Skeletal muscle tissue (tissue), 4 donors: Measurements from ENCODE around the gene MAP2K5. TPM values are rescaled to one million over a fixed set of nuclear protein-coding genes. Genes with fewer than 3 reads are reported as not detected.
"Not testable (repeated sequence)": the region's sequence is repeated elsewhere in the genome, so short reads cannot be mapped to it uniquely, and the experiment has no call there.

Experiments
- H3K27ac ChIP-seq: one replicate; pipeline ENCODE4 v1.7.0; 2013; ENCODE audit warnings: mild to moderate bottlenecking, low read depth, low read length, inconsistent platforms
- H3K27me3 ChIP-seq, 3 donors: one replicate each; pipeline ENCODE4 v1.7.0; 2013; ENCODE audit warnings: low read length in 3 of 3; ENCODE audit not compliant: control insufficient read depth in 3 of 3, insufficient read depth in 3 of 3
- H3K36me3 ChIP-seq, 3 donors: one replicate each; pipeline ENCODE4 v1.7.0; 2013; ENCODE audit warnings: low read length in 3 of 3; ENCODE audit not compliant: control insufficient read depth in 3 of 3, insufficient read depth in 3 of 3
- H3K4me1 ChIP-seq, 3 donors: one replicate each; pipeline ENCODE4 v1.7.0; 2013; ENCODE audit warnings: low read length in 3 of 3, mild to moderate bottlenecking in 3 of 3; ENCODE audit not compliant: control insufficient read depth in 3 of 3, insufficient read depth in 3 of 3
- H3K4me3 ChIP-seq, 3 donors: one replicate each; pipeline ENCODE4 v1.7.0; 2013; ENCODE audit warnings: low read length in 3 of 3
- H3K9ac ChIP-seq, 3 donors: one replicate each; pipeline ENCODE4 v1.7.0; 2013; ENCODE audit warnings: low read length in 3 of 3, mild to moderate bottlenecking in 3 of 3, moderate library complexity in 2 of 3, low read depth in 1 of 3
- H3K9me3 ChIP-seq, 3 donors: one replicate each; pipeline ENCODE4 v1.7.0; 2013; ENCODE audit warnings: low read length in 3 of 3; ENCODE audit not compliant: control insufficient read depth in 3 of 3
- total RNA-seq: library from RNA; depleted of rRNA; stranded (reverse); fragments of >200 nt; gene quantifications from one replicate; pipeline ENCODE4 v1.2.3, GENCODE V29; 2014
- donor health status: Osteomylitis.

The MAP2K5 gene
- total RNA-seq, 1 donor from 2014 or later: 19.3 TPM

DNA sequence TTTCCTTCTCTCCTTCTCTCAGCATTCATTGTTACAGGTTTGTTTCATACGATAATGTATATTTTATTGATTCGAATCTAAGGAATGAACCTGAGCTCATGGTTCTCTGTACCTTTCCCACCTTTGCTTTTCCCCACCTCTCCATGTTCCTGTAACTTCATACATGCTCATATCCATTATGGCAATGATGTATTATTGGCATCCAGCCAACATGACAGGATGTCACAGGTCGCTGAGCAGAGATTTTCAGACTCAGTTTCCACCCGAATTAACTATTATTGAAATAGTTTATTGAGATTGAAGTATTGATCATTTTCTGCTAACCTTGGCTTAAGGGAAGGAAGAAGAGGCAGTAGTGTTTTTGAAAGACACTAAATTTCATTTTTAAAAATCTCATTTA, 64.8 kb downstream of the MAP2K5 start:
- no peak overlapping the region for H3K9ac ChIP-seq
- H3K4me3 ChIP-seq: no peak overlapping the region
- H3K36me3 ChIP-seq: peaks cover 0 to 5% (median 0%) of the 10 kb centered on the region in 3 donors
- H3K4me1 ChIP-seq: no peaks in the 10 kb centered on the region
- H3K27ac ChIP-seq: no peak overlapping the region
- H3K9me3 ChIP-seq: no peaks in the 10 kb centered on the region
- H3K27me3 ChIP-seq: no peaks in the 10 kb centered on the region

DNA sequence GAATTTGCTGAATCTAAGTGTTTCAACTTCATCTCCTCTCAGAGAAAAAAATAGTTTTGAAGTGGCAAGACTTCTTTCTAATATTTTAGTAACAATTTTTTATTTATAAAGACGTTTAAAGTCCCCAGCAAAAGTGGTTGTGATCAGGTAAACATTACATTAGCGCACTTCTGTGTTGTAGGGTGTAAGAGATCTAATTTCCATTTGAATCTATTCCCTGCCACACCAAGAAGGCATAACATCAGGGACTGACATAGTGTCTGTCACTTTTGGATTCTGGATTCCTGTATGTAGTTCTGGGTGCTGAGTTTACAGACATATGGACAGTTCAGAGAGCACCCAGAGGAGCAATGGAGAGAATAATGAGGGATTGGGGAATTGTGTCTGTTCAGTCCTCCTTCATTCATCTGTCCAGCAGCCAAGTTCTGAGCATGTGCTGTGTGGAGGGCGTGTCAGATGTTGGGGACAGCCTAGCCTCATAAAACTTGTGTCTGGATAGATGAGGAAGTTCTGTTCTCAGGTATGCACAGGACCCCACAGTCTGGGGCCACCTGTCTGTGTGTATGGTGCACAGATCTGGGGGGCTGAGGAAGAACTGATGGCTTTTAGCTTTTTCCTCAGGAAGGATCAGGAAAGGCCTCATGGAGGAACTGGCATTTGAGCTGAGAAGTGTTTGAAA, 65.6 kb downstream of the MAP2K5 start:
- Histone ChIP-seq H3K36me3 (peaks cover 0 to 5% (median 0%) of the 10 kb centered on the region in 3 donors), H3K9me3 (no peaks in the 10 kb centered on the region), H3K27ac (no peak overlapping the region), H3K4me1 (no peaks in the 10 kb centered on the region), H3K4me3 (no peak overlapping the region), H3K27me3 (no peaks in the 10 kb centered on the region), H3K9ac (no peak overlapping the region)

DNA sequence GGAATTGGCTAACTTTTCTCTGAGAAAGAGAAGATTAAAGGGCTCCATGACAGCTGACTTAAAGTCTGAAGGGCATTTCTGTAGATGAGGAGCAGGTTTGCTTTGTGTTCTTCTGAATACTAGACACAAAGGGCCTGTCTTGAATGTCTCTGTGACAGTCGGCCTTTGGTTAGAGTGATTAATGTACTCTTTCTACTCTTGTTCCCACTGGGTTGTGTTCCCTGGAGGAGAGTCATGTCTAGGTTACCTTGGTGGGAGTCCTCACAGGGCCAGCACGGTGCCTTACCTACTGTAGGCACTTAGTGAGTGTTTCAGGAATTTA, 66.1 kb downstream of the MAP2K5 start:
- H3K9ac ChIP-seq: no peak overlapping the region
- H3K27ac ChIP-seq: no peak overlapping the region
- no peak overlapping the region for H3K4me3 ChIP-seq
- no peaks in the 10 kb centered on the region for H3K27me3 ChIP-seq
- H3K9me3 ChIP-seq: no peaks in the 10 kb centered on the region
- H3K4me1 ChIP-seq: no peaks in the 10 kb centered on the region
- peaks cover 0 to 5% (median 0%) of the 10 kb centered on the region in 3 donors for H3K36me3 ChIP-seq

DNA sequence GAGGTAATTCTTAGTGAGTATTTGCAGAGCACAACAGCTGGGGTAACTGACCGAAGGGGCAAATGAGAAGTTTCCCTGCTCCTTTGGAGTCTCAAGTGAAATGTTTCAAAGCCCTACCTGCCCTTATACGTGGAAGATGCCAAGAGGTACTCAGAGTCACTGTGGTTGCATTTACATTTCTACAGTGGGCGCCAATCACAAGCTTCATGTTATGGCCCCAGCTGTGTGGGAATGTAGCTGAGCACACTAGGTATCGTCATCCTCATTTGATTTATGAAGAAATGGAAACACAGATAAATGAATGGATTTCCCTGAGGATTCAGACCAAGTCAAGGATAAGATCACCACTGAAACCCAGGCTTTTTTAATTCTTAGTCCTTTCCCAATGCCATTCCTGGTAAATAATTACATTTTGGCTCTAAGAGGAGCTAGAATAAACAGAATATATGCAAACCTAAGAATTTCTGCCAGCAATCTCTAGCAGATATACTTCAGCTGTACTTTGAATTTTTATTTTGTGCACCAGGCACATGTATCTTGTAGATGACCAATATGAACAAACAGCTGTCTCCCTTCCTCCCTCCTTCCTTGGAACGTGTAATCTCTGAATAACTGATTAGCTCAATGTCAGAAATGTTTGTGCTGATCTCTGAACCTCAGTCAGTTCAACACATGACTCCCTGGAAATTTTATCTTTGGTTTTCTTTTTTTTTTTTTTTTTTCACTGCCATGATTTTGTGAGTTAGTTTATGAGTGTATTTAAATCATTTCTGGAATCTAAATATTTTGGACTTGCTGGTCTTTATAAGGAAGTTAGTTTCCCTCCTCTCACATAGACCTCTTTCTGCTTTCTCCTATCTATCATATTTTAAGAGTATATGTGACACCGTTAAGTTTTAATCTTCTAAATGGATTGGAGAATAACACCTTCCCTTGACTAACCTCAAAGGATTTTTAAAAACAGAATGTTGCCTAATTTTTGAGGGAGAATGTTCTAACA, 69.2 kb downstream of the MAP2K5 start:
- Histone ChIP-seq H3K9me3 (no peaks in the 10 kb centered on the region), H3K4me1 (no peaks in the 10 kb centered on the region), H3K36me3 (peaks cover 0 to 5% (median 0%) of the 10 kb centered on the region in 3 donors), H3K27ac (no peak overlapping the region), H3K9ac (no peak overlapping the region), H3K27me3 (no peaks in the 10 kb centered on the region), H3K4me3 (no peak overlapping the region)

DNA sequence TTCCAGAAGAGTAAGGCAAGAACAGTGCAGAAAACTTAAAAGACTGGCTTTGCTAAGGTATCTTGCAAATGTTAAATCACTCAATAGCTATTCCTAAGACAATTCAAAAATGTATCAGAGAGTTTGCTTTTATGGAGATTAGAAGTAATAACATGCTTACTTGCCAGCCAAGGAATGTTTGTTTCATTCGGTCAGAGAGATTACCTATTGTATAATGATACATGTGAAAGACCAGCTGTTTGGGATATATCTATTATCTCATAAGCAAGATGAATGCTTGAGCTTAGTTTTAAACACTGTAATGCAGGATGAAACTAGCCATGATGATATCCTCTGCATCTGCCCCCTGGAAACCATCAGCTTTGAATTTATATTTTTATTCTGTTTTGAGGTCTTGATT, 70.7 kb downstream of the MAP2K5 start:
- Histone ChIP-seq H3K9ac (no peak overlapping the region), H3K27ac (no peak overlapping the region), H3K36me3 (peaks cover 0 to 2% (median 0%) of the 10 kb centered on the region in 3 donors), H3K4me1 (no peaks in the 10 kb centered on the region), H3K4me3 (no peak overlapping the region), H3K27me3 (no peaks in the 10 kb centered on the region), H3K9me3 (no peaks in the 10 kb centered on the region)

DNA sequence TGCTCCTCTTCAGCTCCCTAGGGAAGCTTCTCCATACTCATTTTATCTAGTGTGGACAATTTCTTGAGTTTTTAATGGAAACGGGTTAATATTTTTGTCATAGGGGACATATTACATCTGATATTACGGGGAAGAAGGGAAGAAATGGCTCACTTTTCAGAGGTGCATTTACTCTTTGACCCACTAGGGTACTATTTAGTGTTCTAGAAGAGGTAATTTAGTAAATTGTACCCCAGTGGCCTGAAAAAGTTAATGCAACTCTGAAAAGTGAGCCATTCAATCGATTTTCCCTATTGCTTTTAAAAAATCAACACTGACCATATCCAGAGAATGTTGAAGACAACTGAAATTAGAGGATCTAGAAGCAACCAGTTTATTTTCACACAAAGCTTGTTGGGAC, 71.2 kb downstream of the MAP2K5 start:
- H3K27me3 ChIP-seq: no peaks in the 10 kb centered on the region
- no peak overlapping the region for H3K27ac ChIP-seq
- no peak overlapping the region for H3K9ac ChIP-seq
- H3K9me3 ChIP-seq: no peaks in the 10 kb centered on the region
- H3K4me1 ChIP-seq: no peaks in the 10 kb centered on the region
- no peaks in the 10 kb centered on the region for H3K36me3 ChIP-seq
- H3K4me3 ChIP-seq: no peak overlapping the region

DNA sequence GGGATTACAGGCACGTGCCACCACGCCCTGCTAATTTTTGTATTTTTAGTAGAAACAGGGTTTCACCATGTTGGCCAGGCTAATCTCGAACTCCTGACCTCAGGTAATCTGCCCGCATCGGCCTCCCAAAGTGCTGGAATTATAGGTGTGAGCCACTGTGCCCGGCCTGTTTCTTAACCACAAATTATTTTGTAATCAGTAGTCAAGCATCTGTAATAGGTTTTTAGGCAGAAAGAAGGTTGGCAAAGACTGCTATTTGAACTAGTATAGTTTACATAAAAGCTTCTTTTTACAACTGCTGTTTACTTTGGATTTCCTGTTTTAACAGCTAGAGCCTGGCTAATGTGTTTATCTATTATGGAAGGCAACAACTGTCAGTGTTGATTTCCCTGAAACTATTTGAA, 72.6 kb downstream of the MAP2K5 start:
- not testable (repeated sequence) for H3K27me3 ChIP-seq, H3K27ac ChIP-seq, H3K9ac ChIP-seq, H3K9me3 ChIP-seq, H3K4me1 ChIP-seq, H3K4me3 ChIP-seq, H3K36me3 ChIP-seq

DNA sequence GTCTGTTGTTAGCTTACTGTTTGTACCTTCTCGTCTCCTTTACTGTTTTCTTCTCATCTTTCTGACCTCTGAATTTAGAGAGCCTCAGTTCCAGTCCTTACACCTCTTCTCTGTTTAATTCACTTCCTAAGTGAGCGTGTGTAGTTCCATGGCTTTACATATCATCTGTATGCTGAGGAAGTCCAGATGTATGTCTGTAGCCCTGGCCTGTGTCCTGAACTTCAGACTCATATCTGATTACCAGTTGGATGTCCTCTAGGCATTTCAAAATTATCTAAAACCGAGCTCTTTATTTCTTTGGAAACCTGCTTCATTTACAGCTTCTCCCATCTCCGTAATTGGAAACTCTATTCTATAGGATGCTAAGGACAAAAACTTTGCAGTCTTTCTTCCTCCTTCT, 75.8 kb downstream of the MAP2K5 start:
- Histone ChIP-seq H3K27ac (no peak overlapping the region), H3K9ac (no peak overlapping the region), H3K27me3 (no peaks in the 10 kb centered on the region), H3K36me3 (no peaks in the 10 kb centered on the region), H3K4me3 (no peak overlapping the region), H3K4me1 (no peaks in the 10 kb centered on the region), H3K9me3 (no peaks in the 10 kb centered on the region)

DNA sequence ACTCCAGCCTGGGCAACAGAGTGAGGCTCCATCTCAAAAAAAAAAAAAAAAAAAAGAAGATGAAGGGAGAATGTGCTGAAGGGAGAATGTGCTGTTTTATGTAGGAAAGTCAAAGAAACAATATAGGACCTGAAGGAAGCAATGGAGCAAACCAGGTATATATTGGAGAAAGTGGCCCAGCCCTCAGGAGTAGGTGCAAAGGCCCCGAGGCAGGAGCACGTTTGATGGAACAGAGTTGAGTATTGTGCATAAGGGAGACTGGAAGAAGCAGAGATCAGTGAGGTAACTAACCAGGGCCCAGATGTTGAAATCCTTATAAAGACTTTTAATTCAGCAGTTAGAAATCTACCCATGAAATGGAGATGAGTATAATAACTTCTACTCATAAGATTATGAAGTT, 79.6 kb downstream of the MAP2K5 start:
- peaks cover 0 to 2% (median 0%) of the 10 kb centered on the region in 3 donors for H3K36me3 ChIP-seq
- H3K4me1 ChIP-seq: no peaks in the 10 kb centered on the region
- no peak overlapping the region for H3K27ac ChIP-seq
- no peak overlapping the region for H3K4me3 ChIP-seq
- H3K27me3 ChIP-seq: no peaks in the 10 kb centered on the region
- H3K9me3 ChIP-seq: no peaks in the 10 kb centered on the region
- H3K9ac ChIP-seq: no peak overlapping the region

DNA sequence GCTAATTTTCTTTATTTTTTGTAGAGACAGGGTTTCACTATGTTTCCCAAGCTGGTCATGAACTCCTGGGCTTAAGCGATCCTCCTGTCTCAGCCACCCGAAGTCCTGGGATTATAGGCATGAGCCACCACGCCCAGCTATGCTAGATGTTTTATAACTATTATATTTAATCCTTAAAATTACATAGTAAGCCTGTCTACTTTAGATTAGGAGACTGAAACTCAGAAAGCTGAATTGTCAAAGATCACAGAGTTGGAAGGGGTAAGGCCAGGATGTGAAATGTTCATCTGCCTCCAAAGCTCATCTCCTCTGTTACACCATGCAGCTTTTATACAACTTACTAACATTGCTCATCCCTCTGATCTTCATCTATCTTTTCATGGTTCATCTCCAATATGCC, 89.8 kb downstream of the MAP2K5 start:
- H3K36me3 ChIP-seq: peaks cover 4 to 10% (median 8%) of the 10 kb centered on the region in 3 donors
- no peak overlapping the region for H3K4me3 ChIP-seq
- peaks cover 0 to 3% (median 0%) of the 10 kb centered on the region in 3 donors for H3K4me1 ChIP-seq
- H3K27ac ChIP-seq: no peak overlapping the region
- no peak overlapping the region for H3K9ac ChIP-seq
- H3K9me3 ChIP-seq: no peaks in the 10 kb centered on the region
- no peaks in the 10 kb centered on the region for H3K27me3 ChIP-seq
